Fibroblast of skin of right biceps (primary cell): ENCODE measurements around the gene EIF2B1.

Source experiments
- DNase-seq: peaks from one replicate; pipeline ENCODE4 v3.0.0-alpha.2; 2013

The EIF2B1 gene

DNA sequence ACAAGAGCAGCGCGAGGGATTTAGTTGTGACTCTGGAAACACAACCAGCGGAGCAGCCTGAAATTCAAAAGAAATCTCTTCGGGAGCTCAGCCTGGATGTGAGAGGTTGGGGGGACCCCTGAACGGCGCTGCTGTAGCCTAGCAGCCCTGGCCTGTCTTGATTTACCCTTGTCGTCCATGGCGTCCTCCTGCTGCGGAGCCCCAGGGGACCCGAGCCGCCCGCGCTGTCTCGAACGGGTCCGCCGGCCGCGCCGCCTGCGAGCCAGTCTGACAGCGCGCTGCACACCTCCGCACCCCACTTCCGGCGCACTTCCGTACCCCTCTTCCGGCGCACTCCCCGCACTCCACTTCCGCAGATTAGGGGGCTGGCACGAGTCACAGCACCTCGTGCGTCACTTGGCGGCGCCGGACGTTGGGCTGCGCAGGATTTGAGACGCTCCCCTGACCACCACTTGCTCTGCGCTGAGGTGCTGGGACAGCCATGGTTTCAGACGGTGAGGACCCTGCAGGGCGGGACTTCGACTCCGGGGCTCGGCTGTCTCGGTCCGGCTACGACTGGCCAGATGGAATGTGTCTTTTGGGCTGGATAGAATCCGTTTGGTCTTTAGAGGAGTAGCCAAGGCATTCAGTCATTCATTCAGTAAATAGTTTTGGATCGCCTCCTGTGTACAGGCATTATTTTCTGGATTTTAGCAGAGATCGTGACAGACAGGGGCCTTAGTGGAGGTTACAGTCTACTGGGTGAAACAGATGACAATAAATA, at the start of gene EIF2B1, which contains the start of gene GTF2H3:
EIF2B1 (minus strand) TSS at position 308 of the 763 bp plus-strand sequence; CDS start at position 179, 129 bp downstream.
GTF2H3 (plus strand) TSS at position 451 of the 763 bp plus-strand sequence; CDS start at position 482, 31 bp downstream.
- peak; percentile 97 for DNase-seq

DNA sequence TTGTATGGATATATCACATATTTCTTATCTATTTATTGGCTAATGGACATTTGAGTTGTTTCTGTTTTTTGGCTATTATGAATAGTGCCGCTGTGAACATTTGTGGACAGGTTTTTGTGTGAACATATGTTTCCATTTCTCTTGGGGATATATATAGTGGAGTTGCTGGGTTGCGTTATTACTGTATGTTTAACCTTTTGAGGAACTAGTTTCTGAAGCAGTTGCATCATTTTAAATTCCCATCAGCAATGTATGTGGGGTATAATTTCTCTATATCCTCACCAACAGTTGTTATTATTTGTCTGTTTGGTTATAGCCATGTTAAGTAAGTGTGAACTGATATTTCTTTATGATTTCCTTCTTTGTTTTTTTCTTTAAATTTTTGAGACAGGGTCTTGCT, 48.1 kb upstream of the EIF2B1 start:
- no peak for DNase-seq

GRCh38 chr12:123678981-123679380, 45.5 kb upstream of the EIF2B1 start:
- no peak for DNase-seq

GRCh38 chr12:123676616-123677320, 43.3 kb upstream of the EIF2B1 start:
- DNase-seq, result no peak

GRCh38 chr12:123675436-123675835, 42.0 kb upstream of the EIF2B1 start:
- no peak for DNase-seq

DNA sequence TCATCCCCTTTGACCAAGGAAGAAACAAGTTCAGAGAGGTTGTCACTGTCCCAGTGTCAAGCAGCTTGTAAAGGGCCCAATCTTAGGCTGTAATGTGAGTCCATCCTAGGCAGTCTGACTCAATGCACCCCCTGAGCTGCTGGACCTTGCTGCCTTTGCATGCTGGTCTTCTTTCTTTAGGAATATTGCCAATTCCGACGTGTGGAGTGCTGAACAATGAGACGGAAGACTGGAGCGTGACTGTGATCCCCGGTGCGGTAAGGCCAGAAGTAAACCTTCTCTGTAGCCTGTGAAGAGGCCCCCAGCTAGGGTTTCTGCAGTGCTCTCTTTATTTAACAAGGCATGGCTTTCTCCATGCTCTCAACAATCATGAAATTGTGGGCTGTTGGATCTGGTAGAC, 38.4 kb upstream of the EIF2B1 start:
- DNase-seq, result peak; percentile 10

DNA sequence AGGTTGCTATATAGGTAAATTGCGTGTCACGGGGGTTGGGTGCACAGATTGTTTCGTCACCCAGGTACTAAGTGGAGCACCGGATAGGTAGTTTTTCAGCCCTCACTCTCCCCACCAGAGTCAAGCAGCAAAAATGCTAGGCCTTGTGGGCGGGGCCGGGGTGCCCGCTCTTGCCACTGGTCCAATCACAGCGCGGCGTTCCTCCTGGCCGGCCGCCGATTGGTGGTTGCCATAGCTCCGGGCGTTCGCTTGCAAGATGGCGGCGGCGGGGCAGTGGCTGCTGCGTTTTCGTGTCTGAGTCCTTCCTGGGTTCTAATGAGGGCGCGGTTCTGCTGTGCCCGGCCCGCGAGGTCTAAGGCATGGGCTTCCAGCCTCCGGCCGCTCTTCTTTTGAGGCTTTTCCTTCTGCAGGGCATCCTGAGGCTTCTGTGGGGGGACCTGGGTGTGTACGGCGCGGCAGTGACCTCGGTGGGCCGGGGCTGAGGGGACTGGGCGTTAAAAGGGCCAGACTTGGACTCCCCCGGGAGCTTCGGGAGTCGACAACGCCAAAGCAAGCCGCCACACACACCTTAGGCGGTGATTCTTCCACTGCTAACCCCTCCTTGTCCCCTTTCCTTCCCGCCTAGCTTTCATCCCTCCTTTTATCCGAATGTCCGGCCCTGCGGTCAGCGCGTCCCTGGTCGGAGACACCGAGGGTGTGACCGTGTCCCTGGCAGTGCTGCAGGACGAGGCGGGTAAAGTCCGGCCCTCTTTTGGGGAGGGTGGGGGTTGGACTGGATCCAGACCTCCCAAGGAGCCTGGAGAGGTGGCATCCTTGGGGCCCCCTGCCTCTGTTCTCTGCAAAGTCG, 37.6 kb upstream of the EIF2B1 start, which contains the start of gene TCTN2:
TCTN2 (plus strand) TSS at position 232 of the 847 bp plus-strand sequence; CDS start at position 360, 128 bp downstream.
- peak; percentile 92 for DNase-seq

GRCh38 chr12:123667771-123668170, 34.3 kb upstream of the EIF2B1 start:
- DNase-seq, result no peak

- DNase-seq, result peak; percentile 89
These were observed 26.7 kb upstream of the EIF2B1 start for GRCh38 chr12:123659996-123660727.

GRCh38 chr12:123657211-123657610, 23.7 kb upstream of the EIF2B1 start:
- DNase-seq, result no peak

GRCh38 chr12:123656392-123656791, 22.9 kb upstream of the EIF2B1 start:
- no peak for DNase-seq

DNA sequence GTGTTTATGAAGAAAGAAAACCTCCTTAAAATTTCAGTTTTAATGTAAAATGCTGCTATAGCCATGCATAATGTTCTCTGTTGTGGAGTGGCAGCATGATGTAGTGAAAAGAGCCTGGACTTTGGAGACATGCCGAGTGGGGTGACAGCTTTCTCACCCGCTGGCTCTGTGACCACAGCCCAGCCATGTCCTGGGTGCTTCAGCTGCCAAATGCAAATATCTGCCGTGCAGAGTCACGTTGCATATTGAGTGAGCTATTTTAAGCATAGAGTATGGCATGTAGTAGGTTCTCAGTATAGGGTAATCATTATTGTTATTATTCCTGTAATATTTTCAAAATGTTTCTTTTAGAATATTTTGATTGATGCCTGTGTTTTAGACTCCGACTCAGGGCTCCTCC, 21.9 kb upstream of the EIF2B1 start:
- no peak for DNase-seq

DNA sequence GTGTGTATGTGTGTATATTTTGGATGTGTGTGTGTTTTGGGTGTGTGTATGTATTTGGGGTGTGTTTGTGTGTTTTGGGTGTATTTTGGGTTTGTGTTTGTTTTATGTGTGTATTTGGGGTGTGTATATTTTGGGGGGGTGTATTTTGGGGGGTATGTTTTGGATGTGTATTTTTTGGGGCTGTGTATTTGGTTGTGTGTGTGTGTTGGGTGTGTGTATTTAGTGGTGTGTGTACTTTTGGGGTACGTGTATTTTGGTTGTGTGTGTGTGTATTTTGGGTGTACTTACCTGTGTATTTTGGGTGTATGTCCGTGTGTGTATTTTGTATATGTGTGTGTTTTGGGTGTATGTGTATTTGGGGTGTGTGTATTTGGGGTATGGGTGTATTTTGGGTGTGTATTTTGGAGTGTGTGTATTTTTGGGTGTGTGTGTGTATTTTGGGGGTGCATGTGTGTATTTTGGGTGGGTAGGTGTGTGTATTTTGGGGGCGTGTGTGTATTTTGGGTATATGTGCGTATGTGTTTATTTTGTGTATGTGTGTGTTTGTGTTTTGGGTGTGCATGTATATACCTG, 20.7 kb upstream of the EIF2B1 start:
- DNase-seq, result no peak

DNA sequence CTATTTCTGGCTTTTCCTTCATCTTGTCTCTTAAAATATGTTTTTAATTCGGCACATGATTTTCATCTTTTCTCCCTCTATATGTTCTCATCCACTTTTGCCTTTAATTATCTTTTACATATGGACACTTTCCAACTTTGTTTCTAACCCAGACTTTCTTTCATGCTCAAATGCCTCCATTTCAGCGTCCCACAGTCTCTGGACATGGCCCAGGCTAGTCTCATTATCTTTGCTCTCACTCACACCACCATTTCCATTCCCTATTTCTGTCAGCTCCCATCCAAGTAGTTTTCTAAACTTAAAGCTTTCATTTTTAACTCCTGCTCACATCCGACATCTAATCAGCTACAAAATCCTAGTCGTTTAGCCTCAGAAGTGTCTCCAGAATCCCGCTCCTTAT, 14.9 kb upstream of the EIF2B1 start:
- no peak for DNase-seq

GRCh38 chr12:123645878-123646277, 12.4 kb upstream of the EIF2B1 start:
- DNase-seq, result no peak

DNA sequence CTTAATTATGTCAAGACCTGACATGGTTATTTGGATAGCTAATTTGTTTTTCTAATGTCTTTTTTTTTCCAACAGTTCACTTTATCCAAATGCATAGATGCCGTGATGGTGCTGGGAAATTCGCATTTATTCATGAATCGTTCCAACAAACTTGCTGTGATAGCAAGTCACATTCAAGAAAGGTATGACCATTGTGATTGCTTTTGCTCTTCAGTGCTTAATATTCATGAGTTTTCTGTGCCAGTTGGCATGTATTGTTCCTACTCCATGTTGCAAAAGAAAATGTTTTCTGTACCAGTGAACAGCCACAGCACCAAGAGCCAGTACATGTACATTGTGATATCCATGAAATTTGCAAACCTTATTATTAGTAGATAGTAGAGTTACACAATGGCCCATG, 11.9 kb upstream of the EIF2B1 start:
- DNase-seq, result no peak

GRCh38 chr12:123643911-123644310, 10.4 kb upstream of the EIF2B1 start:
- DNase-seq, result no peak

DNA sequence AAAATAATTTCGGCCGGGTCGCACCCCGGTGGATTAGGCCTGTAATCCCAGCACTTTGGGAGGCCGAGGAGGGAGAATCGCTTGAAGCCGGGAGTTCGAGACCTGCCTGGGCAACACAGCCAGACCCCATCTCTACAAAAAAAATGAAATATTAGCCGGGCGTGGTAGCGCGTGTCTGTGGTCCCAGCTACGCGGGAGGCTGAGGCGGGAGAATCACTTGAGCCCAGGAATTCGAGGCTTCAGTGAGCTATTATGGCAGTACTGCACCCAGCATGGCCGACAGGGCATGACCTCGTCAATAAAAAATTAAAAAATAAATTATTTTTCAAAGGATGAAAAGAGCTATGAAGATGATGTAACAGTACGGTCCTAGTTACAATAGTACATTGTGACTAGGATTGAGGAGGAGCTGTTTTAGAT, 666 bp upstream of the EIF2B1 start:
- no peak for DNase-seq

DNA sequence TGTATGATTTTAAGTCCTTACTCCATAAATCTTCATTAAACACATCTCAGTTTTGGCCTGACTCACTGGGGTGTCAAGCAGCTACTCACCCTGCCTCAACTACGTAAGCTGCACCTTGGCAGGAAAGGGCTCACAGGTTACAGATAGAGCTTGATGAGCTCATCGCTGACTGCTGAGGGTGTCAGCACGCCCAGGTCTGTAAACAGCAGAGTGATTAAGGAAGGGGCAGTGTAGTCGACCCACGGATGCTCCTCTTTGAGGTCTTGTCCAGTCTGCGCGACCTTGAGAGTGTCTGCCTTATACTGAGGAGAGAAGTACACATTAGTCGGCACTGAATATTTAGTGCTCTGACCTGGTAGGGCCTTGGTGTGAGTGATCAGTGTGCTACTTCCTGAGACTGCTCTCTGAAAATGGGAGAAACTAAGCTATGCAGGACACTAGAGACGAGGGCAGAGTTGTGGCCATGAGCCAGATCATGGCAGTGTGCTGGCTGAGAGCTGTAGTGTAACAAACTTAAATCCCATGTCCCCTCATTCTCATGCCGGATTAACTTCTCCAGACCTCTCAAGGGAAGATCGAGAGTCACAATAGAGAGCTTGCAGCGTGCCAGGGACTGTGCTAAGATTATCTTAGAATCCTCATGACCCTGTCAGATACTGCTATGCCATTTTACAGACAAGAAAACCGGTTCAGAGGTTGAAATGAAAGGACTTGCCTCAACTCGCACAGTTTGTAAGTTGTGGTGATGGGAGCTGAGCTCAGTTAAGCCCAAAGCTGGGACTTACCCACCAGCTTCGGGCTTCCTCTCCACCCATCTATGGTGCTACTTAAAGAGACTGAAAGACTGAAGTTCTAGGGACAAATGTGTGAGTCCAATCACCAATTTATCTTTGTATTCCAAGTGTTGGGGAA, 11.6 kb downstream of the EIF2B1 start:
- no peak for DNase-seq

DNA sequence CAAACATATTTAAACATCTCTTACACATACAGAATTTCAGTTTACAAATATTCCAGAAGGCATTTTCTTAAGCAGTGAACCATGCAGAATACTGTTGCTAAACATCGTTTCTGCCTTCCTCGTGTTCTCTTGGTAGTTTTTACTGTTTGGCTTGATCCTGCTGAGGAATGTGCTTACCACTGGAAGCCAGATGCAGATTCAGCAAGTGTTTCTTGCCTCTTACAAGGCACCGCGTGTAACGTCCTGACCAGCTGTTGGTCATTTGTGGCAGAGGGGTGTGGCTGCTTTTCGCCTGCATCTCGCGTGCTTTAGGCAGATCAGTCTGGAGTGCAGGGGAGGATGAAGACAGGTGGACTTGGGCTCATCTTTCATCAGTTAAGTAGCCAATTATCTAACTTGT, 12.4 kb downstream of the EIF2B1 start:
- DNase-seq, result no peak

DNA sequence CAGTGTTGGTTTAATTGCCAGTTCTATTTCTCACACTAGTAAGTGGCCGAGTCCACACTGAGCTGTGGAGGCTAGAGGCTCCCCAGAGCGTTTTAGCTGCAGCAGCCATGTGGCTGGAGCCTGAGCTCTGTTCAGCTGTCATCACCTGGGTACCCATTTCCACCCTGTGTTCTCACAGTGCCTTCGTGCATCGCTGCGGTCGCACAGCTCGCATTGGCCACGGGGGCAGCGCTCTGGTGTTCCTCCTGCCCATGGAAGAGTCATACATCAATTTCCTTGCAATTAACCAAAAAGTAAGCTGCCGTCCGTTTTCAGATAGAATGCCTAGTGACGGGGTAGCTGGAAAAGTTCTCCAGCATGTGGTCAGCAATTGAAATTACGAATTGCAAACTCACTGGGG, 15.9 kb downstream of the EIF2B1 start:
- DNase-seq, result no peak
